Stimulated activated CD8-positive, alpha-beta memory T cell treated with anti-CD3 and anti-CD28 coated beads, Interleukin-7, amount 100 ng/mL, for 1 hour (primary cell): ENCODE results near the gene ACCS.

Experiments used
- DNase-seq, 2 donors: peaks; one replicate each; pipeline ENCODE4 v3.0.0-alpha.2; 2020; ENCODE audit warnings: low read depth in 2 of 2

ACCS gene

GRCh38 chr11:44090539-44090938 is 24.5 kb downstream of the ACCS start:
- no peak for DNase-seq

- DNase-seq, result peak; percentile 41 to 62
These were observed 28.3 kb downstream of the ACCS start for GRCh38 chr11:44094260-44094868.

GRCh38 chr11:44095506-44096359 is 29.7 kb downstream of the ACCS start, which contains the start of gene EXT2:
Gene EXT2, plus strand, starts transcription at chr11:44095678. Its CDS starts 12,035 bp downstream, at chr11:44107713.
- peak; percentile 72 to 79 for DNase-seq

GRCh38 chr11:44096360-44097185 is 30.5 kb downstream of the ACCS start:
- no peak for DNase-seq

GRCh38 chr11:44097821-44098220 is 31.8 kb downstream of the ACCS start:
- no peak for DNase-seq

- DNase-seq, result no peak
These were observed 35.0 kb downstream of the ACCS start for GRCh38 chr11:44101098-44101497.

- no peak for DNase-seq
These were observed 38.6 kb downstream of the ACCS start for GRCh38 chr11:44104481-44105294.

GRCh38 chr11:44108260-44108659 is 42.2 kb downstream of the ACCS start:
- no peak for DNase-seq

GRCh38 chr11:44110231-44110679 is 44.2 kb downstream of the ACCS start:
- peak in 1 of 2 donors; percentile 14 for DNase-seq

GRCh38 chr11:44112091-44112821 is 46.2 kb downstream of the ACCS start:
- no peak for DNase-seq

GRCh38 chr11:44113018-44113417 is 46.9 kb downstream of the ACCS start:
- DNase-seq, result no peak

- no peak for DNase-seq
These were observed 47.5 kb downstream of the ACCS start for GRCh38 chr11:44113572-44113971.

GRCh38 chr11:44116234-44116830 is 50.3 kb downstream of the ACCS start:
- no peak for DNase-seq

GRCh38 chr11:44120169-44120568 is 54.1 kb downstream of the ACCS start:
- no peak for DNase-seq

GRCh38 chr11:44125598-44125997 is 59.5 kb downstream of the ACCS start:
- no peak for DNase-seq

- DNase-seq, result no peak
These were observed 60.2 kb downstream of the ACCS start for GRCh38 chr11:44126304-44126703.

GRCh38 chr11:44127130-44127529 is 61.1 kb downstream of the ACCS start:
- no peak for DNase-seq

GRCh38 chr11:44128729-44129128 is 62.7 kb downstream of the ACCS start:
- no peak for DNase-seq

- DNase-seq, result no peak
These were observed 64.7 kb downstream of the ACCS start for GRCh38 chr11:44130751-44131150.

GRCh38 chr11:44133335-44133946 is 67.4 kb downstream of the ACCS start:
- DNase-seq, result no peak
